A549 (cell line): ENCODE results near the gene TGFBR2.

Experiments used
- CTCF ChIP-seq: fragments of >200 bp; sonication (Bioruptor Twin); formaldehyde crosslinking; IDR thresholded peaks from 3 replicates; pipeline ENCODE4 v1.5.1; 2016
- TF ChIP-seq, protein P1 (sequence below): IDR thresholded peaks from 2 replicates; pipeline ENCODE4 v1.6.1; 2012

DNA sequence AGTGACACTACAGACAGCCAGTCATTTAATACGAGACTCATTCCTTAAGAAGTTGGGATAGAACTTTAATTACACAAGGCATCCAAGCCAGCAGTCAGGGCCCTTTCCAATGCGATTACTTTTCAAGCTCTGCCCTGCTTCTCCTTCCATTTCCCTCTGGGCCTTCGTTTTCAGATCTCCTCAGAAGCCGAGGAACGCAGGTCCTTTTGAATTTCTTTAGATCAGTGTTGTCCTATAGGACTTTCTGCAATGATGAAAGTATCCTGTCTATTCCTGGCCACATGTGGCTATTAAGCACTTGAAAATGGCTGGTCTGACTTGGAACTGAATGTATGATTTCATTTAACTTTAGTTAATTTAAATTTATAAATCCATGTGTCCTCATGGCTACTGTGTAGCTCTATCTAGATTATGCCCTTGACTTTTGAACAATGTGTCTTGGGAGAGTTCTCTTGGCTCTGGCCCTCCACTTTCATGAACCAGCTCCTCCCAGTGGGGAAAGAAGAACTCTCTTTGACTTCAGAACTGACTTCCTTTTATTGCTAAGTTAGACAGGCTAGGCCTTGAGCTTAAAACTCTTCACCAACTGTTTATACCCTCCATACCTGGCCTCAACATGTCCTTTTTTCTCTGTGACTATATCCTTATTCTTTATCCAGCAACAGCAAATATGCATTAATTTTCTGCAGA lies 22.6 kb downstream of the TGFBR2 start:
- TF ChIP-seq CTCF: no peak
- TF ChIP-seq, protein P1, sequence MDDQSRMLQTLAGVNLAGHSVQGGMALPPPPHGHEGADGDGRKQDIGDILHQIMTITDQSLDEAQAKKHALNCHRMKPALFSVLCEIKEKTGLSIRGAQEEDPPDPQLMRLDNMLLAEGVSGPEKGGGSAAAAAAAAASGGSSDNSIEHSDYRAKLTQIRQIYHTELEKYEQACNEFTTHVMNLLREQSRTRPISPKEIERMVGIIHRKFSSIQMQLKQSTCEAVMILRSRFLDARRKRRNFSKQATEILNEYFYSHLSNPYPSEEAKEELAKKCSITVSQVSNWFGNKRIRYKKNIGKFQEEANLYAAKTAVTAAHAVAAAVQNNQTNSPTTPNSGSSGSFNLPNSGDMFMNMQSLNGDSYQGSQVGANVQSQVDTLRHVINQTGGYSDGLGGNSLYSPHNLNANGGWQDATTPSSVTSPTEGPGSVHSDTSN: no peak
